HEK293T (cell line): ENCODE results near the gene PIK3R1.

Experiments
- FOXM1 ChIP-seq: fragments of 450-650 bp; IDR thresholded peaks from 2 replicates; pipeline ENCODE4 v1.6.1; 2017; ENCODE audit warnings: mild to moderate bottlenecking, borderline replicate concordance
- PKNOX1 ChIP-seq: fragments of 450-650 bp; IDR thresholded peaks from 2 replicates; pipeline ENCODE4 v1.6.1; 2016

DNA sequence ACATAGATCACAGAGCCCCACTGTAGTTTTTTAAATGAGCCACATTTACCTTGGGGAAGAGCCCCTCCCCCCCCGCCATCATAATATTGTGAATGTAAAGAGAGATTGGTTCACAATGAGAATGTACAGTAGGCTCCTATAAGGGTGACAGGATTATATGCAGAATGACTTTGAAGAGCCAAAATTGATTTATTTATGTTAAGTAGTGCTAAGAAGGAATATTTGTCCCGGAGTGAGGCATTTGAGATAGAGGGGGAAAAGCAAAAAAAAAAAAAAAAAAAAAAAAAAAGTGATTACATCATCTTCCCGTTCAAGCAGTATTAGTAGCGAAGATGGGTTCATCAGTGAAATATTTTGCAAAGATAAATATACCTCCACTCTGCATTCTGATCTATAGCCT, 73.9 kb downstream of the PIK3R1 start:
- TF ChIP-seq FOXM1 (no peak), PKNOX1 (no peak; the same call in 1 of the 2 replicates)
